ENCODE data around the gene PEAK1.
"Not testable (repeated sequence)": the region's sequence is repeated elsewhere in the genome, so short reads cannot be mapped to it uniquely, and the experiment has no call there.

Gene PEAK1

DNA sequence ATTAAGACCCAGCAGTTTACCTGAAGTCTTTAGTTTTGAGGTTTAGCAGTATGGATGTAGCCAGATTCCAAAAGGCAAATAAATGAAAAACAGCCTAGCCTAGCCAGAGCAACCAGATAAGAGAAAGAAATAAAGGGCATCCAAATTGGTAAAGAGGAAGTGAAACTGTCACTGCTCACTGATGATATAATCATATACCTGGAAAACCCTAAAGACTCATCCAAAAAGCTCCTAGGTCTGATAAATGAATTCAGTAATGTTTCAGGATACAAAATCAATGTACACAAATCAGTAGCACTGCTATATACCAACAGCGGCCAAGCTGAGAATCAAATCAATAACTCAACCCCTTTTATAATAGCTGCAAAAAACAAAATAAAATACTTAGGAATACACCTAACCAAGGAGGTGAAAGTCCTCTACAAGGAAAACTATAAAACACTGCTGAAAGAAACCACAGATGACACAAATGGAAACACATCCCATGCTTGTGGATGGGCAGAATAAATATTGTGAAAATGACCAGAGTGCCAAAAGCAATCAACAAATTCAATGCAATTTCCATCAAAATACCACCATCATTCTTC, 13.6 kb downstream of the PEAK1 start:
- DNase-seq (ENCODE audit: extremely low spot score, insufficient read length, low read depth), result not testable (repeated sequence)
- FAIRE-seq, result peak; percentile 18

DNA sequence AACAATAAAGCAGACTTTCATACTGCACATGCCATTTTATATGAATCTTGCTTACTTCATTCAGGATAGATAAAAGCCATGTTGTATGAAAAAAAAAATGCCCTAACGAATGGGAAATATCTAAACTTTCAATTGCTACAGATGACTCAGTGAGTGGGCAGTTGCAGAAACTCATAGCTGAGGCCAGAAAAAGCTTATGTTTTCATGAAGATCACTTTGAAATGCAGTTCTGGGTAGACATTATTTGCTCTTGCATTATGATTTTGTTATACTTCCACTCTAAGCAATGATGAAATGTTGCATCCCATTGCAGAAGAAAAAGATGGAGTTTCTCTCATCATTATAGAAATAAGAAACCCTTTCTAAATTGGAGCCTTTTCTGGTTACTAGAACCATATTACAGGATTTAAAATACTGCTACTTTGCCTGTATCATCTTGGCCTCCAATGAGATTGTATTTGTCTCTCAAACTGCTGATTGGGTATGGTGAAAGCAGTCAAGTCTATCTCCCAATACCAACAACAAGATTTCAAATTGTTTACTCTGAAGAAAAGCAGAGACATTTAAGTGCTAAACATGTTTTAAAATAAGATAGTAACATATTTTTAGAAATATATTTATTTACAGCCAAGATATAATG, 17.0 kb downstream of the PEAK1 start:
- DNase-seq (ENCODE audit: extremely low spot score, insufficient read length, low read depth) (no peak), FAIRE-seq (no peak)

DNA sequence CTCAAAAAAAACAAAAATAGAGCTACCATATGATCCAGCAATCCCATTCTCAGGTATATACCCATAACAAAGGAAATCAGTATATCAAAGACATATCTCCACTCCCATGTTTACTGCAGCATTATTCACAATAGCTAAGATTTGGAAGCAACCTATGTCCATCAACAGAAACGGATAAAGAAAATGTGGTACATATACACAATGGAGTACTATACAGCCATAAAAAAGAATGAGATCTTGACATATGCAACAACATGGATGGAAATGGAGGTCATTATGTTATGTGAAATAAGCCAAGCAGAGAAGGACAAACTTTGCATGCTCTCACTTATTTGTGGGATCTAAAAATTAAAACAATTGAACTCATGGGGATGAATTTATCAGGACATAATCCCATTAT, 19.6 kb downstream of the PEAK1 start:
- FAIRE-seq, result no peak

DNA sequence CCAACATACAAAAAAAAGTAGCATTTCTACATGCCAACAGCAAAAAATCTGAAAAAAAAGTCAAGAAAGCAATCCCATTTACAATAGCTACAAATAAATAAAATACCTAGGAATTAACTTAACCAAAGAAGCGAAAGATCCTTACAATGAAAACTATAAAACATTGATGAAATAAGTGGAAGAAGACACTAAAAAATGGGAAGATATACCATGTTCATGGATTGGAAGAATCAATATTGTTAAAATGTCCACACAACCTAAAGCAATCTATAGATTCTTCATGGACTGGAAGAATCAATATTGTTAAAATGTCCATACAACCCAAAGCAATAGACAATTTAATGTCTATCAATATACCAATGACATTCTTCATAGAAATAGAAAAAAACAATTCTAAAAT, 21.0 kb downstream of the PEAK1 start:
- DNase-seq (ENCODE audit: extremely low spot score, insufficient read length, low read depth) (no peak), FAIRE-seq (no peak)

More for the DNA sequence above, 19.6 kb downstream of the PEAK1 start:
- no peak for DNase-seq (ENCODE audit: extremely low spot score, insufficient read length, low read depth)

DNA sequence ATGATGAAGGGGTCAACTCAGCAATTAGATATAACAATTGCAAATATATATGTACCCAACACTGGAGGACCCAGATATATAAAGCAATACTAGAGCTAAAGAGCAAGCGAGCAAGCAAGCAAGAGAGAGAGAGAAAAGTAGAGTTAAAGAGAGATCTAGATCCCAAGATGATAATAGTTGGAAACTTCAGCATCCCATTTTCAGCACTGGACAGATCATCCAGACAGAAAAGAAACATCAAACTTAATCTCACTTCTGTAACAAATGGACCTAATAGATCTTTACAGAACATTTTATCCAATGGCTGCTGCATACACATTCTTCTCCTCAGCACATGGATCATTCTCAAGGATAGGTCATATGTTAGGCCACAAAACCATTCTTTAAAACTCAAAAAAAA, 23.2 kb downstream of the PEAK1 start:
- DNase-seq (ENCODE audit: extremely low spot score, insufficient read length, low read depth) (no peak), FAIRE-seq (no peak)

DNA sequence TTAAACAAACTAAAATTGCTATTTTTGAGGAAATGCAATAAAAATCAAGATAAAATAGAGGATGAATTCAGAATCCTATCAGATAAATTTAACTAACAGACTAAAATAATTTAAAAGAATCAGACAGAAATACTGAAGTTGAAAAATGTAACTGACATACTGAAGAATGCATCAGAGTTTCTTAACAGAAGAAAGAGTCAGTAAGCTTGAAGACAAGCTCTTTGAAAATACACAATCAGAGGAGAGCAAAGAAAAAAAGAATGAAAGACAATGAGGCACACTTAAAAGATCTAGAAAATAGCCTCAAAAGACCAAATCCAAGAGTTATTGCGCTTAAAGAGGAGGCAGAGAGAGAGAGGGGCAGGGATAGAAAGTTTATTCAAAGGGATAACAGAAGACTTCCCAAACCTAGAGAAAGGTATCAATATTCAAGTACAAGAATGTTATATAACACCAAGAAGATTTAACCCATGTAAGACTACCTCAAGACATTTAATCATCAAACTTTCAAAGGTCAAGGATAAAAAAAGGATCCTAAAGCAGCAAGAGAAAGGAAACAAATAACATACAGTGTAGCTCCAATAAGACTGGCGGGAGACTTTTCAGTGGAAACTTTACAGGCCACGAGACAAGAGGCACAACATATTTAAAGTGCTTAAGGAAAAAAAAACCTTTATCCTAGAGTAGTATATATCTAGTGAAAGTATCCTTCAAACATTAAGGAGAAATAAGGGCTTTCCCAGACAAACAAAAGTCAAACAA, 24.7 kb downstream of the PEAK1 start:
- FAIRE-seq, result no peak
- no peak for DNase-seq (ENCODE audit: extremely low spot score, insufficient read length, low read depth)

DNA sequence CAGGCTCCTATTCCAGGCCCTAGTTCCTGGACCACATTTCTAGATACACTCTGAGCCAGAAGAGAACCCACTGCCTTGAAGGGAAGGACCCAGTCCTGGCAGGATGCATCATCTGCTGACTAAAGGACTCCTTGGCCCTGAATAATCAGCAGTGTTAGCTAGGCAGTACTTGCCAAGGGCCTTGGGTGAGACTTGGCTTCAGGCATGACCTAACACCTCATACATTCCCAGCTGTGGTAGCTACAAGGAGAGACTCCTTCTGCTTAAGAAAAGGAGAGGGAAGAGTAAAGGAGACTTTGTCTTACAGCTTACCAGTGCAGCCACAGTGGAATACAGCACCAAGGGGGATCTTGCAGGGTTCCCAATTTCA, 26.4 kb downstream of the PEAK1 start:
- DNase-seq (ENCODE audit: extremely low spot score, insufficient read length, low read depth) (no peak), FAIRE-seq (no peak)

DNA sequence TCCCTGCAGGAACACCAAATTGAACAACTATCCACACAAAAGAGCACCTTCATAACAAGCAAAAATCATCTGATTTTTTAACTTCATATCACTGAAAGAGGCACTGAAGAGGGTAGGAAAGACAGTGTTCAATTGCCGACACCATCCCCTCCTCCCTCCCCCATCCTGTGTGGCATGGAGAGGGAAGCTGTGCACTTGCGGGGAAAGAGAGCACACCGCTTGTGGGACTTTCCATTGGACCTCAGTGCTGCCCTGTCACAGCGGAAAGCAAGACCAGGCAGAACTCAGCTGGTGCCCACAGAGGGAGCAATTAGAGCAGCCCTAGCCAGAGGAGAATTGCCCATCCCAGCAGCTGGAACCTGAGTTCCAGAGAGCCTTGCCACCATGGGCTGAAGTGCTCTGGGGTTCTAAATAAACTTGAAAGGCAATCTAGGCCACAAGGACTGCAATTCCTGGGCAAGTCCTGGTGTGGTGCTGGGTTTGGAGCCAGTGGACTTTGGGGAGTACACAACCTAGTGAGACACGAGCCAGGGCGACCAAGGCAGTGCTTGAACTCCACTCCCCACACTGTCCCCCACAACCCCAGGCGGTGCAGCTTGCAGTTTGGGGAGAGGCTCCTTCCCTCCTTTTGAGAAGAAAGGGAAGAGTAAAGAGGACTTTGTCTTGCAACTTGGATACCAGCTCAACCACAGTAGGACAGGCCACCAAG, 27.0 kb downstream of the PEAK1 start:
- DNase-seq (ENCODE audit: extremely low spot score, insufficient read length, low read depth) (no peak), FAIRE-seq (no peak)

DNA sequence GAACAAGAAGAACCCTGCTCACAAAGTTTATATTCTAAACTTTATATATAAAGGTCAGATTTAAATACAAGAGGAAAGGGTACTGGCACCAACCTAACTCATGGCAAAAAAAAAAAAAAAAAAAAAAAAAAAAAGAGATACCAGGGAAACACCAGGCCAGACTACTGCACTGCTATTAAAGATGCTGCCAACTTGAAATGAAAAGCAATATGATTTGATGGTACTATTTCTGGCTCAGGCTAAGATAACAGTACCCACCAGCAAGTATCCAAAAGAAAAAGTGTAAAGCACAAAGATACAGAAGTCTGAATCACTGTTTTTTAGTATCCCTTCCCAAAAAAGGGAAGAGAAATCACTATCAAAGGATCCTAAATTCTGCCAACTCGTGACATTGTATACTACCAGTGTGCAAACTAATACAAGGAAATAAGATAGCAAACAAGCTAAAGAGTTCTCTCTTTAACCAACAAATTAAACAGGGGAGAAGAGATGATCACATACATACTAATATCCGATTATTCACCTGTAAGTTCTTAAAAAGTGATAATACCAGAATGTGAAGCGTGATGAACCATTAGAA, 28.4 kb downstream of the PEAK1 start:
- FAIRE-seq, result no peak
- DNase-seq (ENCODE audit: extremely low spot score, insufficient read length, low read depth), result no peak

DNA sequence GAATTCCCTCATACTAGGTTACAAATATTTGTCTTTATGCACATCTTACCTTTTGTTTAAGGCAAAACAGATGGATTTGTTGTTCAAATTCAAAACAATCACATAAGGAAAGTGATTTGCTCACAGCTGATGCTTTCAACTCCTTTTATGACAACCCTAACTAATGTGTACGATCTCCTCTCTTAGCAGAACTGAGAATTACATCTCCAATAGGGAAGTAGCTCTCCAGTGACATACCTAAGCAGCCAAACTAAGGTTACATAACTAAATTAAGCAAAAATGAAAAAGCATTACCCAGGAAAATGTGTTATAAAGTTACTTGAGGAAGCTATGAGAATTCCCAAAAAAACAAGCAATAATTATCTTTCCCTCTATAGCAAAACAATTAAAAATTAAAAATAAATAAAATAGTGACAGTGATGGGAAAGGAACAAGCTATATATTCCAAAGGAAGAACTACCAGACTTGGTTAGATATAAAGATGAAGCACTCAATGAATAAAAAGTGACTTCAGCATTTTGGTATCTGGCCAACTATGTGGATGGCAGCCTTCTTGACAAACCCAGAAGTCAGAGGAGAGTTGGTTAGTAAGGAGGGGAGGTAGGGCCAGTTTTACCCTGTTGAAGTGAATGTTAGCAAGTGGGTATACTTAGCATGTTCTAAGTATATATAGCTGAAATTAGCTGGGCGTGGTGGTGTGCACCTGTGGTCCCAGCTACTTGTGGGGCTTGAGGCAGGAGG, 32.4 kb downstream of the PEAK1 start:
- no peak for FAIRE-seq
- DNase-seq (ENCODE audit: extremely low spot score, insufficient read length, low read depth), result no peak

DNA sequence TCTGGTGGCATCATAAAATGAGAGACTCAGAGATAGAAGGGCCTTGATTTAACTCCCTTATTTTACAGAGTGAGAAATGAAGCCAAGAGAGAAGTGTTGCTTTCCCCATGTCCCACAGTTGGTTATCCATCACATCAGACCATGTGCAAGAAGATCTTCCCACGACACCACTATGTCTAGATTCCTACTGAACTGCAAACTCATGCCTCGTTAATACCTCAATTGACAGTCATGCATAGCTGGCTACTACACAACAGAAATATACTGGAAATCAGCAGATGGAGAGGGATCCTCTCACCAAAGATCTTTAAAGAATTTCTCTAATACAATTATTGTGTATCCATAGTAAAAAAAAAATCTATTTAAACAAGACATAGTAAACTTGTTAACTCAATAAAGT, 33.3 kb downstream of the PEAK1 start:
- FAIRE-seq (no peak), DNase-seq (ENCODE audit: extremely low spot score, insufficient read length, low read depth) (no peak)

DNA sequence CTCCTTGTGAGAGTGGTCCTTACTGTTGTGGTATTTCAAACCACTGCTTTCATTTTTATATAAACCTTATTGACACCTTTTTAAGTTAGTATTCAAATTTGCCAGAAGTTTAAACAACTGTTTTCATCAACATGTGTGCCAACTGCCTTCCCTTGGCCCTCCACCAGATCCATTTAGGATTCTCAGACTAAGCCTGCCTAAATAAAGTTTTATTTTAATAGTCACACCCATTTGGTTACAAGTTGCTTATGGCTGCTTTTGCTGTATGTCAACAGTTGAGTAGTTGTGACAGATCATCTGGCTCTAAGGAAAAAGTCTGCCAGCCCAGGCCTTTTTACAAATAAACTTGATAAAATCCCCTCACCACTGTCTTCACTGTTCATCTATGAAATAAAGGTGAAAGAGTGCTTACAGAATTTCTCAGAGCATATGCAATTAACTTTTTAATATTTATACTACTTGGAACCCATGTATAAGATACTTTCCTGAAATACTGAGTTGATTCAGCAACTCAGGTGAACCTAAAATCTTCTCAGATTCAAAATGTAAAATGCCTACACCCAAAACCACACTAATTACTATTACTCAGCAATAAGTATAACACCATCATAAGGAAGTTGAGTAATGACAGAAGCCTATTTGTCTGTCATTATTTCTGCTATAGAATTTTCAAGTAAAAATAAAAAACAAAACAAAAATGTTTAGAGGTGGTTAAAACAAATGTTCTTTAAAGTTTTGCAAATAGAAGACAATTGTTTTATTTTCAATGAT, 35.1 kb downstream of the PEAK1 start:
- FAIRE-seq (no peak), DNase-seq (ENCODE audit: extremely low spot score, insufficient read length, low read depth) (no peak)

DNA sequence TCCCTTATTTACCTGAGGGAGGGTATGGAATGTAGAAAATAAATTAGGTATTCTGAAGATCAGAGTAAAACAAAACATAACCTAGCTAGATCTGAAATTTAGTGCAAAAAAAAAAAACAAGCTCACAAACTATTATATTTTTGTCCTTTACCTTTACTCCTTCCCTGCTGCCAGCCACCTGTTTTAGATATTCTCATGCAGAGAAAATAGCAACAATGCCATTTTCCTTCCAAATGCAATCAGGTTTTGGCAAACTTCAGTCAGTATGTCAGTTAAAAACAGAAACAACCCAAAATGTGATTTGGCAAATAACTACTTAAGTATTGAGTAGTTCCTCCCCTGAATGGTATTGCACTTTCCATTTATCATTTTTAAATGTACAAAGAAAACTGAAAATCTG, 35.8 kb downstream of the PEAK1 start:
- DNase-seq (ENCODE audit: extremely low spot score, insufficient read length, low read depth) (no peak), FAIRE-seq (peak; percentile 55)

DNA sequence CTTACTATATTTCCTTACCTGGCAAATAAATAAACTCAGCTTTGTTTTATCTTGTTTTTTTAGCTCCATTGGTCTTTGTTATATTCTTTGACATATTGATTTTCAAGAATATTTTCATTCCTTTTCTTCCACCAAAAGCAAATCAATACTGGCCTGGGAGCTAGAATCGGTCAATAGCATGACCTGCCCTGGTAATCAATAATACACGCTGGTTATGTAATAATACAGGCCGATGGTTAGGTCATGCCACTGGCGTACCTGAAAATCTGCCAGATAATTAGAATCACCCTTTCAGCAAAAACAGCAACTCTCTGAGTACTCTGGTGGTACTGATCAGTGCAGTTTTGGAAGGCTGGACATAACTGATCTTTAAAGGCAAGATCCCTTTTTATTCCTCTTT, 39.9 kb downstream of the PEAK1 start:
- DNase-seq (ENCODE audit: extremely low spot score, insufficient read length, low read depth), result no peak

DNA sequence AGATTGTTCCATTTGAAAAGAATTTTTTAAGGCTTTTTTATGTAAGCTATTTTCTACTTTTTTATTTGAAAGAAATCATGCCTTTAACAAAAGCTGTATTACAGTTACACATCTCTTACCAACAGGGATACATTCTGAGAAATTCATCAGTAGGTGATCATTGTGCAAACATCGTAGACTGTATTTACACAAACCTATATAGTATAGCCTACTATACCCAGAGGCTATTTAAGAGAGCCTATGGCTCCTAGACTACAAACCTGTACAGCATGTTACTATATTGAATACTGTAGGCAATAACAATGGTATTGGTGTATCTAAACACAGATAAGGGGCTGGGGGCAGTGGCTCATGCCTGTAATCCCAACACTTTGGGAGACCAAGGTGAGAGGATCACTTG, 43.1 kb downstream of the PEAK1 start:
- FAIRE-seq (no peak), DNase-seq (ENCODE audit: extremely low spot score, insufficient read length, low read depth) (no peak)

More for the DNA sequence above, 39.9 kb downstream of the PEAK1 start:
- no peak for FAIRE-seq

DNA sequence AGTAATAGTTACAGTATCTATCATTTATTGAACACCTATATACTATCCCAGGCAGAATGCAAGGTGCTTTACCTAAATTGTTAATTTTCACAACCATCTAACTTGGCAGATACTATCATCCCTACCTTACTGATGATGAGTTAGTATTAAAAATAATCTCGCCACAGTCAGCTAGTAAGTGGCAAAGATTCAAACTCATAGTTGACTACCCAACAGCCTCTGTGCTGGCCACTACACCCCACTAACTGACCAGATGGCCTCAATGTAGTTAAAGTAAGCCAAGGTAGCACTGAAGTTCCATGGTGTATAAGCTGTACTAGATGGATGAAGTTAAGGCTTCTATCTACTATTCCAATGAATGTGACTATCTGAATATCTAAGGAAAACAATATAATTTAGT, 44.8 kb downstream of the PEAK1 start:
- FAIRE-seq (no peak), DNase-seq (ENCODE audit: extremely low spot score, insufficient read length, low read depth) (no peak)

DNA sequence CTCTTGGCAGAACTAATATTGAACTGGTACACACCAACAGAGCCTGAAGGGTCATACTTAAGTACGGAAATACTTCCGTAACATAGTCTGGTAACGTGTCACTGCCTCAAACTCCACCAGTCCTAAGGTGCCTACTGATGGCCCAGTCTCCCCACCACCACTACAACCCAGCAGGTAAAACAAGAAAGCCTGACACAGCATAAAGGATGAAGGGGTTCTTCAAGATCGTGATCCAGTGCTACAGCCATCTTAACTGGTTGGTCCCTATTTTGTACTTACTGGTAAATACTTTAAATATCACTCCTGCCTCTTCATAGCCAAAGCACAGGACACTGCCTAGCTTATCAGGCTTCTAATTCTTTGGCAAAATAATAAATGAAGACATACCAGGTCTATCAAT, 46.5 kb downstream of the PEAK1 start:
- FAIRE-seq (no peak), DNase-seq (ENCODE audit: extremely low spot score, insufficient read length, low read depth) (no peak)

DNA sequence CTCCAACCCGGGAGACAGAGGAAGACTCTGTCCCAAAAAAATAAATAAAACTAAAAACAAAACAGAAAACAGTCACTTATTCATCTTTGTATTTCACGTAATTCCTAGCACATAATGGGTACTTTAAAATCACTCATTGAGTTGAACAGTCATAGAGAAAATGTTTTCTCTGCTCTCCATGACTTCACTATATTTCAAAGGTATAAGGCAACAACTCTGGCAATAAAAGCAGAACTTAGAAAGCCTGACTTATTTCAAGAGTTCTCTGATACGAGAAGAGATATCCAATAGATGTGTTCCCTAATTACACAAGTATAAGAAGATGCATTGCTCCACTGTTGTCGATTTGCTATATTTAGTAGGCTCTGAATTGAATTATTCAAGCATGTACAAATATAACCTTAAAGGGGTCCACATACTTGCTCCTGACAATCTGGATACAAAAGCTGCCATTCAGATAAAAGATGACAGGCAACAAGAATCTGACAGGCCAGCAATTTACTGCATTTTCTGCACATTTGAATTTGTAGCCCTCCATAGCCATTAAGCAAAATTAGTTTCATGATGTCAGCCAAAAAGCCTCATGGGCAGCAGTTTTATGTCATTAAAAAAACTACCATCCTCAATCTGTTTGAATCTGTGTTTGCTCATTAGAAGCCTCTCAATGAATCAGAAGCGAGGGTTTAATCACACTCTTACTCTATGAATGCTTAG, 47.9 kb downstream of the PEAK1 start:
- FAIRE-seq (no peak), DNase-seq (ENCODE audit: extremely low spot score, insufficient read length, low read depth) (no peak)

DNA sequence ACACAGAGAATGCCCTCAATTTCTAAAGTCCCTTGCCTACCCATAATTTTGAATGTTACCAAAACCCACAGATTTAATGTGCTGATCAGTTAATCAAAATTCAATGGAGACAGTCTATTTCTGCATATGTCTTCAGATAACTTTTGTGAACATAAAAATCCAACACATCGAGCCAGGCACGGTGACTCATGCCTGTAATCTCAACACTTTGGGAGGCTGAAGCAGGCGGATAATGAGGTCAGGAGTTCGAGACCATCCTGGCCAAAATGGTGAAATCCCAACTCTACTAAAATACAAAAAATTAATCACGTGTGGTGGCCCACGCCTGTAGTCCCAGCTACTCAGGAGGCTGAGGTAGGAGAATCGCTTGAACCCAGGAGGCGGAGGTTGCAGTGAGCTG, 49.3 kb downstream of the PEAK1 start:
- DNase-seq (ENCODE audit: extremely low spot score, insufficient read length, low read depth), result no peak
- no peak for FAIRE-seq
